AML-193 (cell line): ENCODE data around the gene MYL4.
"Not testable (repeated sequence)": the region's sequence is repeated elsewhere in the genome, so short reads cannot be mapped to it uniquely, and the experiment has no call there.

Experiments used
- DNase-seq, 2 experiments: peaks; one replicate each; lab custom pipeline; 2025; lab: John Stamatoyannopoulos, UW

The MYL4 gene

GRCh38 chr17:47208744-47209488 lies at the start of gene MYL4:
Gene MYL4 (plus strand): TSS chr17:47209348. CDS start chr17:47209423, 75 bp downstream.
- DNase-seq: no peak

DNA sequence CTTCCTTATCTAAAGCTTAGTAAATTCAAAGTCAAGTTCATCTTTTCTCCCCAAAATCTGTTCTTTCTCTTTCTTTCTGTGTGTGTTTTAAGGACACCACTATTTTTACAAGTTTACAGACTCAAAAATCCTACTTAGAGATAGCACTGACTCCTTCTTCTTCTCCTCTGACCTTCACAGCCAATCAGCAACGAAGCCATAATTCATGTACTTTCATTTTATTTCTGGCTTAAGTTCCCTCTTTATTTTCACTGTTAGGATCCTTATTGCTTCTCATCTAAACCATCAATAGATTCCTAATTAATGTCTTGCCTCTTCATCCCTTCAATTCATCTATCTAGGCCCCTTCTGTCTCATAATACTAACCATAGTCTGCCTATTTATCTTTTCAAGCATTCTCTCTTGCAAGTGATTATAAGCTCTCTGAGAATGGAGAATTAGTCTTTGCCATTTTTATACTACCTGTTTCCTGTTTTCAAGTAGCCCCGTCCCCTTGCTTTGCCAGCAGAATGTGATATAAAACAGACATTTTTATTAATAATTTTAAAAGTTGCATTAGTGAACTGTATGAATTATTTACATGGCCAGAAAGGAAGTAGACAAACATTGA lies 47.0 kb upstream of the MYL4 start:
- no peak for DNase-seq

DNA sequence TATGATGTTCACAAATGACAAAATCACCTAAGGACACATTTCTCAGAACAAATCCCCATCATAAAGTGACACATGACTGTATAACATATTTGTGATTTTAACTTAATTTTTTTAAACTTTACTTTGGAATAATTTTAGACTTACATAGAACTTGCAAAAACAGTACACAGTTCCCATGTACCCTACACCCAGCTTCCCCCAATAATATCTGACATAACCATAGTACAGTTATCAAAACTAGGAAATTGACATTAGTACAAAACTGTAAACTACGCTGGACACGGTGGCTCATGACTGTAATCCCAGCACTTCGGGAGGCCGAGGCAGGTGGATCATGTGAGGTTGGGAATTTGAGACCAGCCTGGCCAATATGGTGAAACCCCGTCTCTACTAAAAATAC lies 44.9 kb upstream of the MYL4 start:
- no peak for DNase-seq

DNA sequence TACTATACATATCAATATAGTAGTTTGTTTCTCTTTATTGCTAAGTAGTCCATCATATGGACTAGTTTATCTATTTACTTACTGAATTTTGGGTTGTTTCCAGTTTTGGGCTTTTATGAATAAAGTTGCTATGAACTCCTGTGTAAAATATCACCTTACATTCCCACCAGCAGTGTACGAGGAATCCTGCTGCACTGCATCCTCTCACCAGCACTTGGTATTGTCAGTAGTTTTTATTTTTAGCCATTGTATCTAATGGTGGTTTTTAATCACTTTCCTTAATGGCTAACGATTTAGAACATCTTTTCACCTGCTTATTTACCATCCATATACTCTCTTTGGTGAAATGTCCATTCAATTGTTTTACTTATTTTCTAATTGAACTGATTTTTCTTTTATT lies 44.0 kb upstream of the MYL4 start:
- no peak for DNase-seq

GRCh38 chr17:47166854-47167253 lies 42.3 kb upstream of the MYL4 start:
- DNase-seq: not testable (repeated sequence)

- DNase-seq: not testable (repeated sequence)
Observed at GRCh38 chr17:47168896-47169295, 40.3 kb upstream of the MYL4 start.

GRCh38 chr17:47170710-47171109 lies 38.4 kb upstream of the MYL4 start:
- no peak for DNase-seq

- peak; percentile 19 to 30 for DNase-seq
Observed at GRCh38 chr17:47172696-47173565, 36.2 kb upstream of the MYL4 start.

- DNase-seq: not testable (repeated sequence)
Observed at GRCh38 chr17:47174823-47175222, 34.3 kb upstream of the MYL4 start.

- no peak for DNase-seq
Observed at GRCh38 chr17:47176389-47176826, 32.7 kb upstream of the MYL4 start.

- no peak for DNase-seq
Observed at GRCh38 chr17:47177261-47177660, 31.9 kb upstream of the MYL4 start.

GRCh38 chr17:47179141-47179540 lies 30.0 kb upstream of the MYL4 start:
- no peak for DNase-seq

DNA sequence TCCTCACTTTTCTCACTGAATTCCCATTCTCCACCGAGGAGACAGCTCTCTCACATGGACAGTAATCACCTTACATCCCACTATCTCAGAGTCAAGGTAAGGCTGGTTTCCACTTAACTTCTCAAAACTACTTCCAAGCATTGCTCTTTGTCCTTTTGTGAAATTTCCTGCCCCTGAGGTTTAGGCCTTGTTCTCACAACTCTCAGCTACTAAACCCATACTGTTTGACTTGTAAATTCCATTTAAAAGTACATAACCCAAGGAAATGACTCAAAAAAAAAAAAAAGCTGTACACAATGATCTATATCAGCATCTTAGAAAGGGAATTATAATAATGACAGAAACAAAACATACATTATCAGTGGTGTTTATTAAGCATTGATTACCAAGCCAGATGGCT lies 28.8 kb upstream of the MYL4 start:
- DNase-seq: no peak

DNA sequence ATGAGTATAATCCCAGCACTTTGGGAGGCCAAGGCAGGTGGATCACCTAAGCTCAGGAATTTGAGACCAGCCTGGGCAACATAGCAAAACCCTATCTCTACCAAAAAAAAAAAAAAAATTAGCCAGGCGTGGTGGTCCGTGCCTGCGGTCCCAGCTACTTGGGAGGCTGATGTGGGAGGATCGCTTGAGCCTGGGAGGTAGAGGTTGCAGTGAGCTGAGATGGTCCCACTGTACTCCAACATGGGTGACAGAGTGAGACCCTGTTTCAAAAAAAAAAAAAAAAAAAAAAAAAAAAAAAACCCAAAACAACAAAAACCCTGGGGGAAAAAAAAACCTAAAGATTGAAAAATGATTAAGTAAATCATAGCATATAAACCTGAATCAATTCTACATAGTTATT lies 28.2 kb upstream of the MYL4 start:
- not testable (repeated sequence) for DNase-seq

- DNase-seq: no peak
Observed at GRCh38 chr17:47184681-47185080, 24.5 kb upstream of the MYL4 start.

DNA sequence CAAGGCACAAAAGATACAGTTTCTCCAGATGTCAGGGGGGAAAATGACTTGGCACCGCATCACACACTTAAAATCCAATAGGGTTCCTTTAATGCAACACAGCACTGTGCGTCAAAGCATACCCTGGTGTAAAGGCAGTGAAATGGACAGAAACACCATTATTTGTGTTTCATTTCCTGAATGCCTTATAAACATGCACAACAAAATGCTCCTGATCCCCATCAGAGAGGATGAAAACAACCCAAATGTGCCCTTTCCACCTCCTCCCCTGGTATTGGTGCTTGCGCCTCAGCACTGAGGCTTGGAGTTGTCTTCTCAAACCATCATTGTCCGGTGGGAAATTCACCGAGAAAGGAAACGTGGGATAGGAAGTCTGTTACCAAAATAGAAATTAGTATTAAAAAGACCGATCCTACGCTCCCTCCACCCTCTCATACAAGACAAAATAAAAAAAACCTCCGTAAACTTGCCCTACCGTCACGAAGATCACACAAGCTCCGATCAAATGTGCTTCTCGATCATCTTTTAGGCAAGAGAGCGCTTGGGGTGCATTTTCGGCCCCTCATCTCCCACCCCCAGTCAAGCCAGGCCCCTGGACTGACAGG lies 20.8 kb upstream of the MYL4 start:
- DNase-seq: peak; percentile 39 to 40

GRCh38 chr17:47188876-47189731 lies 20.0 kb upstream of the MYL4 start, which contains the start of gene CDC27:
Gene CDC27 (minus strand): TSS chr17:47189295. CDS start chr17:47189172, 123 bp downstream.
- peak; percentile 99 to 100 for DNase-seq

GRCh38 chr17:47189732-47190237 lies 19.4 kb upstream of the MYL4 start:
- DNase-seq: no peak

DNA sequence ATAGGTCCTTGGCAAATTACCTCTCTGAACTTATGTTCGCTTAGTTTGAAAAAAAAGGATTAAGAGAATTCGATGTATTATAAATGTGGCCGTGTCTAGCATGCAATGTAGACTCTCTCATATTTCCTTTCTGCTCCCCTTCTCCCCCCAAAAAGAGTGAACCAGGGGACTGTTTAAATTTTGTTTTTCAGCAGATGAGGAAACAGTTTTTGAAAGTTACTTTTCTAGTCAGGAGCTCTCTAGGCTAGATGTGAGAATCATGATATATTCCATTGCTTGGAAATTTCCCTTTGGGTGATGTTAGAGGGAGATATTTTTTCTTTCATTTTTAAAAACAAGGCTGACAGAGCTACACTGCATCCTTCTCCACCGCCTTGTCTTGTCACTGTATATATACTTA lies 18.9 kb upstream of the MYL4 start:
- no peak for DNase-seq

GRCh38 chr17:47190770-47191169 lies 18.4 kb upstream of the MYL4 start:
- DNase-seq: no peak

DNA sequence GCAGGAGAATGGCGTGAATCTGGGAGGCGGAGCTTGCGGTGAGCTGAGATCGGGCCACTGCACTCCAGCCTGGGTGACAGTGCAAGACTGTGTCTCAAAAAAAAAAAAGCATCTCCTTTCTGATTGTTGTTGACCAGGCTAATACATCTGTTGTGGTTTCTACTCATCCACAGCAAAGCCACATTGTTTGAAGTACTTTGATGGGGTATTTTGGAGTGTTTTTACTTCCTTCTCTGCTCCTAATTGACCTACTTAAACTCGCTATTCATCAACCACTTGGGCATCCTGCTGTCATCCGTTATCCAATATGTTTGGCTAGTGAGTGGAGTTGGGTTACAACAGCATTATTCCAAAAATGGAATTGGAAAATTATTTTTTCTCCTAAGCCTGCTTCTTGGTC lies 16.6 kb upstream of the MYL4 start:
- DNase-seq: no peak
